A673 (cell line): ENCODE measurements around the gene MRPS14.

Source experiments
- EZH2 ChIP-seq: fragments of 200-600 bp; sonication (generic); IDR thresholded peaks from 2 replicates; pipeline ENCODE4 v1.6.1; 2017; ENCODE audit warnings: borderline replicate concordance, low read depth, mild to moderate bottlenecking, mixed read lengths, antibody characterized with exemption, low read length; ENCODE audit not compliant: poor library complexity, severe bottlenecking
- TF ChIP-seq, protein P1 (sequence below): fragments of 300-800, 200-600 bp; sonication (generic); conservative IDR thresholded peaks from 2 replicates; pipeline ENCODE4 v1.5.1; 2017; ENCODE audit warnings: low read depth, mild to moderate bottlenecking, antibody characterized with exemption, low read length, moderate library complexity, mixed read lengths

DNA sequence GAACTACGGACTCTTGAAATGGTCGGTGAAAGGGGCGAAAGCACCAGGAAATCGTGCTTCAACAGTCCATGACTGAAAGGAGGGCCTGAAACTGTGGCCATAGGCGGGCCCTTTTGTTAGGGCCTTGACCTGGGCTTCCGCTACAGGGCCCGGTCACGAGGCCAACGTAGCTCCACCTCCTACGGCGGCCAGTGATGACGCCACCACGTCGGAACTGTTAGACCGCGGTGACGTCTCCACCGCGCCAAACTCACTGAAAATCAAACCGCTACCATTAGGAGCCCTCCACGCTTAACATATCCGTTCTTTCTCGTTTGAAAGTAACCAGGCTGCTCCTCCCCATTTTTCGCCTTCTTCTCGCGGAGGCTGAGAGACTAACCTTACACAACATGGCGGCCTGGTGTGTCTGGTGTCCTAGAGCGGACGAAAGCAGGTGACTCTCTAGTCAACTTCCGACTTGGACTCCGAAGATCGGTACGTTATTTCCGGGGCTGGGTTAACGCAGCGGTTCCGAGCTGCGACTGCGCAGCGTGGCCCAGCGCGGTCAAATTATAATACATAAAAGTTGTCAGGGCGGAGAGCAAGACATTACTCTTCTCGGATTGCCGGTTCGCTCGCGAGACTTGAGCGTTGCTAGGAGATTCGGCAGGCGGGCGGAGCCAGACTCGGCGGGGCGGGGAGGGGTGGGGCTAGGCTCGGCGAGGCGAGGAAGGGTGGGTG is 23.8 kb downstream of the MRPS14 start:
- TF ChIP-seq, protein P1, sequence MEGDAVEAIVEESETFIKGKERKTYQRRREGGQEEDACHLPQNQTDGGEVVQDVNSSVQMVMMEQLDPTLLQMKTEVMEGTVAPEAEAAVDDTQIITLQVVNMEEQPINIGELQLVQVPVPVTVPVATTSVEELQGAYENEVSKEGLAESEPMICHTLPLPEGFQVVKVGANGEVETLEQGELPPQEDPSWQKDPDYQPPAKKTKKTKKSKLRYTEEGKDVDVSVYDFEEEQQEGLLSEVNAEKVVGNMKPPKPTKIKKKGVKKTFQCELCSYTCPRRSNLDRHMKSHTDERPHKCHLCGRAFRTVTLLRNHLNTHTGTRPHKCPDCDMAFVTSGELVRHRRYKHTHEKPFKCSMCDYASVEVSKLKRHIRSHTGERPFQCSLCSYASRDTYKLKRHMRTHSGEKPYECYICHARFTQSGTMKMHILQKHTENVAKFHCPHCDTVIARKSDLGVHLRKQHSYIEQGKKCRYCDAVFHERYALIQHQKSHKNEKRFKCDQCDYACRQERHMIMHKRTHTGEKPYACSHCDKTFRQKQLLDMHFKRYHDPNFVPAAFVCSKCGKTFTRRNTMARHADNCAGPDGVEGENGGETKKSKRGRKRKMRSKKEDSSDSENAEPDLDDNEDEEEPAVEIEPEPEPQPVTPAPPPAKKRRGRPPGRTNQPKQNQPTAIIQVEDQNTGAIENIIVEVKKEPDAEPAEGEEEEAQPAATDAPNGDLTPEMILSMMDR, result no peak
- no peak for TF ChIP-seq EZH2
